HepG2 (cell line): ENCODE measurements around the gene CCM2. TPM values are rescaled to one million over a fixed set of nuclear protein-coding genes. Genes with fewer than 3 reads are reported as not detected.

Experiments
- AHDC1 ChIP-seq: sonication (generic); formaldehyde crosslinking; IDR thresholded peaks from 2 replicates; pipeline ENCODE4 v1.5.1; 2020; ENCODE audit warnings: mild to moderate bottlenecking, missing genetic modification reagents, borderline replicate concordance
- ATAD3A ChIP-seq: sonication (generic); formaldehyde crosslinking; IDR thresholded peaks from 2 replicates; pipeline ENCODE4 v1.4.0; 2020; ENCODE audit warnings: missing genetic modification reagents
- CENPT ChIP-seq: sonication (generic); formaldehyde crosslinking; IDR thresholded peaks from 2 replicates; pipeline ENCODE4 v1.8.0; 2022; ENCODE audit warnings: low read depth, mild to moderate bottlenecking, moderate library complexity, missing genetic modification reagents
- DMAP1 ChIP-seq: IDR thresholded peaks from 2 replicates; pipeline ENCODE4 v1.6.1; 2016
- GLMP ChIP-seq: sonication (generic); formaldehyde crosslinking; IDR thresholded peaks from 2 replicates; pipeline ENCODE4 v1.9.0; 2021; ENCODE audit warnings: missing genetic modification reagents, mild to moderate bottlenecking, borderline replicate concordance
- IKZF1 ChIP-seq: fragments of 450-650 bp; IDR thresholded peaks from 2 replicates; pipeline ENCODE4 v1.7.1; 2016
- PRMT3 ChIP-seq: sonication (generic); formaldehyde crosslinking; IDR thresholded peaks from 2 replicates; pipeline ENCODE4 v1.8.1; 2022; ENCODE audit warnings: low read depth, mild to moderate bottlenecking, moderate library complexity, missing genetic modification reagents, borderline replicate concordance
- SMARCE1 ChIP-seq: fragments of 450-650 bp; IDR thresholded peaks from 2 replicates; pipeline ENCODE4 v1.6.1; 2017; ENCODE audit warnings: borderline replicate concordance
- SRF ChIP-seq: IDR thresholded peaks from 2 replicates; pipeline ENCODE4 v1.6.1; 2011; ENCODE audit warnings: mild to moderate bottlenecking, low read depth, low read length, moderate library complexity
- SRSF4 ChIP-seq: fragments of 200-400 bp; formaldehyde crosslinking; IDR thresholded peaks from one replicate; pipeline ENCODE4 v1.6.1; 2018; ENCODE audit warnings: mild to moderate bottlenecking, low read depth, low read length, moderate library complexity; ENCODE audit not compliant: poor library complexity, severe bottlenecking
- THRA ChIP-seq: sonication (generic); formaldehyde crosslinking; IDR thresholded peaks from 2 replicates; pipeline ENCODE4 v1.4.0; 2020; ENCODE audit warnings: missing genetic modification reagents, borderline replicate concordance
- ZFP1 ChIP-seq: IDR thresholded peaks from 2 replicates; pipeline ENCODE4 v1.6.1; 2016
- ZFP36L2 ChIP-seq: sonication (generic); formaldehyde crosslinking; IDR thresholded peaks from 2 replicates; pipeline ENCODE4 v1.4.0; 2020; ENCODE audit warnings: missing genetic modification reagents
- ZNF253 ChIP-seq: sonication (generic); formaldehyde crosslinking; IDR thresholded peaks from 2 replicates; pipeline ENCODE4 v1.8.0; 2022; ENCODE audit warnings: mild to moderate bottlenecking, missing genetic modification reagents, borderline replicate concordance
- ZNF34 ChIP-seq: sonication (generic); formaldehyde crosslinking; IDR thresholded peaks from 2 replicates; pipeline ENCODE4 v1.4.0; 2020; ENCODE audit warnings: mild to moderate bottlenecking, missing genetic modification reagents, borderline replicate concordance
- ZNF570 ChIP-seq: sonication (generic); formaldehyde crosslinking; IDR thresholded peaks from 2 replicates; pipeline ENCODE4 v1.4.0; 2020; ENCODE audit warnings: mild to moderate bottlenecking, missing genetic modification reagents, borderline replicate concordance
- ZNF850 ChIP-seq: sonication (generic); formaldehyde crosslinking; conservative IDR thresholded peaks from 2 replicates; pipeline ENCODE4 v1.9.0; 2021; ENCODE audit warnings: mild to moderate bottlenecking, missing genetic modification reagents
- polyA plus RNA-seq, 8 experiments: library from polyadenylated mRNA; depleted of rRNA in 3 of 8; stranded (reverse) in 7 of 8; unstranded in 1 of 8; fragments of >200 nt; fragmentation: Illumina TruSeq in 4 of 8; extraction: Trizol in 4 of 8; gene quantifications; 2 replicates each; pipeline versions ENCODE4 v1.2.1 to v1.2.3, GENCODE V29; 2011 to 2016; ENCODE audit warnings: low read depth in 4 of 8, missing spikeins in 1 of 8, mixed read lengths in 1 of 8; ENCODE audit not compliant: insufficient read depth in 1 of 8
- total RNA-seq, 5 experiments: library from RNA; depleted of rRNA; stranded (reverse); fragments of >200 nt; fragmentation: Illumina TruSeq; extraction: Trizol; gene quantifications; 2 replicates each; pipeline ENCODE4 v1.2.3, GENCODE V29; 2016; ENCODE audit warnings: low read depth in 1 of 5

The CCM2 gene
- total and polyA plus RNA-seq, 2 of the 13 experiments (the other 11 are each of a cell fraction or from before 2014, with no cell fraction given): 13.7 to 15.8 TPM

GRCh38 chr7:45111298-45112223 lies 111.6 kb downstream of the CCM2 start, which contains the start of gene TBRG4 (continued):
- TF ChIP-seq PRMT3 (CRISPR knock-in tag): 0 out of 2 replicates have a peak, but pooled peaks have one; percentile 24
- peak; percentile 97 for TF ChIP-seq ZNF34
- no peak for TF ChIP-seq IKZF1
- 0 out of 2 replicates have a peak, but pooled peaks have one; percentile 82 for TF ChIP-seq ZNF253
- TF ChIP-seq ZNF850 (CRISPR knock-in tag): no peak
- peak; percentile 47; the same call in 1 of the 2 replicates for TF ChIP-seq ZFP36L2 (CRISPR knock-in tag)
- TF ChIP-seq THRA: peak; percentile 65
- TF ChIP-seq ZFP1 (CRISPR knock-in tag): 0 out of 2 replicates have a peak, but pooled peaks have one; percentile 12
- TF ChIP-seq ZNF570 (CRISPR knock-in tag): no peak
- TF ChIP-seq SRF: peak; percentile 76
- no peak for TF ChIP-seq AHDC1 (CRISPR knock-in tag)
- TF ChIP-seq SRSF4: no peak
- no peak; the same call in 1 of the 2 replicates for TF ChIP-seq CENPT (CRISPR knock-in tag)
- TF ChIP-seq ATAD3A (CRISPR knock-in tag): 0 out of 2 replicates have a peak, but pooled peaks have one; percentile 39
- TF ChIP-seq SMARCE1: no peak
- no peak for TF ChIP-seq GLMP (CRISPR knock-in tag)
- peak; percentile 100 for TF ChIP-seq DMAP1
